Measurements from ENCODE around the gene ZC3H12A. TPM values are rescaled to one million over a fixed set of nuclear protein-coding genes. Genes with fewer than 3 reads are reported as not detected.
"Not testable (repeated sequence)": the region's sequence is repeated elsewhere in the genome, so short reads cannot be mapped to it uniquely, and the experiment has no call there.

Gene ZC3H12A
- total RNA-seq, 1 experiment from 2014 or later, result 6.7 TPM

GRCh38 chr1:37519613-37520012 lies 45.2 kb downstream of the ZC3H12A start:
- Histone ChIP-seq H3K27ac (ENCODE audit: insufficient read length, low read depth, low read length) (no peak overlapping the region), H4K8ac (replicated peaks; ENCODE audit: insufficient read length, low read depth, low read length) (no peak overlapping the region), H2BK15ac (ENCODE audit: low read depth, low read length) (no peak overlapping the region), H4K5ac (ENCODE audit: insufficient read length, low read depth, low read length) (no peak overlapping the region), H4K91ac (ENCODE audit: insufficient read length, low read depth, low read length) (no peak overlapping the region), H3K23me2 (ENCODE audit: insufficient read length, low read depth, low read length, poor library complexity, severe bottlenecking) (peaks cover 7% of the 10 kb centered on the region), H3K14ac (ENCODE audit: insufficient read depth, low read length) (no peak overlapping the region), H3K4me1 (ENCODE audit: insufficient read depth, low read length) (no peaks in the 10 kb centered on the region), H3K18ac (ENCODE audit: insufficient read length, low read depth, low read length) (no peak overlapping the region), H2AFZ (ENCODE audit: low read length) (no peak overlapping the region), H2BK120ac (ENCODE audit: low read depth, low read length, poor library complexity, severe bottlenecking) (no peak overlapping the region), H3T11ph (ENCODE audit: low read length) (no peak overlapping the region), H3K27me3 (ENCODE audit: insufficient read depth, low read length) (no peaks in the 10 kb centered on the region), H4K20me1 (ENCODE audit: control insufficient read depth, insufficient read depth, insufficient read length) (no peaks in the 10 kb centered on the region), H3K4me2 (ENCODE audit: insufficient read depth, insufficient read length, low read length) (no peak overlapping the region), H2BK5ac (ENCODE audit: insufficient read length, low read length) (no peak overlapping the region), H2BK20ac (ENCODE audit: low read depth, low read length, poor library complexity, severe bottlenecking) (no peak overlapping the region), H3K56ac (ENCODE audit: insufficient read length, low read depth, low read length) (no peak overlapping the region), H3K9me3 (ENCODE audit: control insufficient read depth, low read depth, low read length) (no peaks in the 10 kb centered on the region), H3K79me2 (ENCODE audit: insufficient read depth, low read length) (no peaks in the 10 kb centered on the region), H3K79me1 (ENCODE audit: insufficient read depth, low read depth, low read length, poor library complexity, severe bottlenecking) (no peaks in the 10 kb centered on the region), H3K9ac (ENCODE audit: extremely low read depth, insufficient read length, low read length) (no peak overlapping the region), H2BK12ac (ENCODE audit: insufficient read length, low read depth, low read length) (no peak overlapping the region), H3K23ac (ENCODE audit: insufficient read length, low read depth, low read length) (no peak overlapping the region), H3K4ac (ENCODE audit: low read depth, low read length) (no peak overlapping the region), H2AK5ac (ENCODE audit: insufficient read length, low read length) (no peak overlapping the region)
- DNase-seq, result no peak
- H3K4me3 Mint-ChIP-seq, result no peak overlapping the region
- peaks cover 7% of the 10 kb centered on the region for H3K27me3 Mint-ChIP-seq (ENCODE audit: low read depth)
- peaks cover 0 to 5% (median 0%) of the 10 kb centered on the region in 3 experiments; a peak in 2 of 7 replicates for H3K36me3 Mint-ChIP-seq (ENCODE audit: insufficient read depth in 1 of 3, low read depth in 3 of 3)
- TF ChIP-seq CTCF (conservative IDR thresholded peaks at IDR 0.05), result no peak
- no peak overlapping the region; a peak in 1 of 7 replicates for H3K27ac Mint-ChIP-seq
- peaks cover 15 to 18% of the 10 kb centered on the region in 2 experiments for H3K4me1 Mint-ChIP-seq
- peaks cover 0 to 9% of the 10 kb centered on the region in 2 experiments; a peak in 2 of 5 replicates for H3K9me3 Mint-ChIP-seq

GRCh38 chr1:37529888-37530287 lies 55.5 kb downstream of the ZC3H12A start:
- H2BK20ac ChIP-seq (ENCODE audit: low read depth, low read length, poor library complexity, severe bottlenecking); H3K27ac ChIP-seq (ENCODE audit: insufficient read length, low read depth, low read length); H3K9me3 Mint-ChIP-seq; H3T11ph ChIP-seq (ENCODE audit: low read length); H2AFZ ChIP-seq (ENCODE audit: low read length); H2BK120ac ChIP-seq (ENCODE audit: low read depth, low read length, poor library complexity, severe bottlenecking); H3K4me1 ChIP-seq (ENCODE audit: insufficient read depth, low read length); H4K5ac ChIP-seq (ENCODE audit: insufficient read length, low read depth, low read length); H3K27me3 Mint-ChIP-seq (ENCODE audit: low read depth); H4K8ac ChIP-seq (replicated peaks; ENCODE audit: insufficient read length, low read depth, low read length); H3K14ac ChIP-seq (ENCODE audit: insufficient read depth, low read length); H3K4me1 Mint-ChIP-seq; H2BK15ac ChIP-seq (ENCODE audit: low read depth, low read length); H3K4ac ChIP-seq (ENCODE audit: low read depth, low read length); H4K91ac ChIP-seq (ENCODE audit: insufficient read length, low read depth, low read length); H3K4me3 Mint-ChIP-seq; DNase-seq; H3K23me2 ChIP-seq (ENCODE audit: insufficient read length, low read depth, low read length, poor library complexity, severe bottlenecking); H3K79me2 ChIP-seq (ENCODE audit: insufficient read depth, low read length); H2BK12ac ChIP-seq (ENCODE audit: insufficient read length, low read depth, low read length); H3K27me3 ChIP-seq (ENCODE audit: insufficient read depth, low read length); H3K18ac ChIP-seq (ENCODE audit: insufficient read length, low read depth, low read length); H3K23ac ChIP-seq (ENCODE audit: insufficient read length, low read depth, low read length); H2AK5ac ChIP-seq (ENCODE audit: insufficient read length, low read length); H3K56ac ChIP-seq (ENCODE audit: insufficient read length, low read depth, low read length); H3K27ac Mint-ChIP-seq; H2BK5ac ChIP-seq (ENCODE audit: insufficient read length, low read length); H3K79me1 ChIP-seq (ENCODE audit: insufficient read depth, low read depth, low read length, poor library complexity, severe bottlenecking); H3K4me2 ChIP-seq (ENCODE audit: insufficient read depth, insufficient read length, low read length); H3K9me3 ChIP-seq (ENCODE audit: control insufficient read depth, low read depth, low read length); H4K20me1 ChIP-seq (ENCODE audit: control insufficient read depth, insufficient read depth, insufficient read length); H3K9ac ChIP-seq (ENCODE audit: extremely low read depth, insufficient read length, low read length); H3K36me3 Mint-ChIP-seq (ENCODE audit: insufficient read depth in 1 of 3, low read depth in 3 of 3): not testable (repeated sequence)
- no CpG with 5 or more reads among the region's 1 CpG for WGBS (ENCODE audit: extremely low coverage, insufficient read length, low lambda C conversion rate)

Data from H9 (cell line).